Measurements from ENCODE around the gene PAGE2B.
"Not testable (repeated sequence)": the region's sequence is repeated elsewhere in the genome, so short reads cannot be mapped to it uniquely, and the experiment has no call there.

PAGE2B gene

GRCh38 chrX:55050599-55050998 is 24.2 kb upstream of the PAGE2B start:
- not testable (repeated sequence) for H3K9ac ChIP-seq (ENCODE audit: low read depth in 1 of 2, low read length in 2 of 2); H3K36me3 ChIP-seq (ENCODE audit: control insufficient read depth in 2 of 2, insufficient read depth in 2 of 2, low read length in 2 of 2); H3K9me3 ChIP-seq (ENCODE audit: control insufficient read depth in 2 of 2, low read length in 2 of 2); H3K4me1 ChIP-seq (ENCODE audit: control insufficient read depth in 2 of 2, insufficient read depth in 2 of 2, low read length in 2 of 2); H3K4me3 ChIP-seq (ENCODE audit: low read length in 2 of 2); H3K27ac ChIP-seq (ENCODE audit: low read depth in 2 of 2, low read length in 2 of 2); H3K27me3 ChIP-seq (ENCODE audit: control insufficient read depth in 2 of 2, insufficient read depth in 2 of 2, low read length in 2 of 2)

- H3K27ac ChIP-seq (ENCODE audit: low read depth in 2 of 2, low read length in 2 of 2): no peak overlapping the region
- H3K9ac ChIP-seq (ENCODE audit: low read depth in 1 of 2, low read length in 2 of 2): no peak overlapping the region
- H3K36me3 ChIP-seq (ENCODE audit: control insufficient read depth in 2 of 2, insufficient read depth in 2 of 2, low read length in 2 of 2): no peaks in the 10 kb centered on the region
- H3K9me3 ChIP-seq (ENCODE audit: control insufficient read depth in 2 of 2, low read length in 2 of 2): no peaks in the 10 kb centered on the region
- H3K4me3 ChIP-seq (ENCODE audit: low read length in 2 of 2): peak overlapping the region in 1 of 2 donors; percentile 45
- H3K27me3 ChIP-seq (ENCODE audit: control insufficient read depth in 2 of 2, insufficient read depth in 2 of 2, low read length in 2 of 2): peaks cover 0 to 3% of the 10 kb centered on the region in 2 donors
- H3K4me1 ChIP-seq (ENCODE audit: control insufficient read depth in 2 of 2, insufficient read depth in 2 of 2, low read length in 2 of 2): no peaks in the 10 kb centered on the region
Measured at GRCh38 chrX:55056820-55057674, 17.8 kb upstream of the PAGE2B start.

- Histone ChIP-seq H3K4me3 (ENCODE audit: low read length in 2 of 2) (peak overlapping the region in 1 of 2 donors; percentile 45), H3K9ac (ENCODE audit: low read depth in 1 of 2, low read length in 2 of 2) (no peak overlapping the region)
Measured at GRCh38 chrX:55057675-55058249, 17.1 kb upstream of the PAGE2B start.

GRCh38 chrX:55067180-55067579 is 7.7 kb upstream of the PAGE2B start:
- not testable (repeated sequence) for H3K4me3 ChIP-seq (ENCODE audit: low read length in 2 of 2); H3K27me3 ChIP-seq (ENCODE audit: control insufficient read depth in 2 of 2, insufficient read depth in 2 of 2, low read length in 2 of 2); H3K27ac ChIP-seq (ENCODE audit: low read depth in 2 of 2, low read length in 2 of 2); H3K4me1 ChIP-seq (ENCODE audit: control insufficient read depth in 2 of 2, insufficient read depth in 2 of 2, low read length in 2 of 2); H3K9me3 ChIP-seq (ENCODE audit: control insufficient read depth in 2 of 2, low read length in 2 of 2); H3K9ac ChIP-seq (ENCODE audit: low read depth in 1 of 2, low read length in 2 of 2); H3K36me3 ChIP-seq (ENCODE audit: control insufficient read depth in 2 of 2, insufficient read depth in 2 of 2, low read length in 2 of 2)

More at GRCh38 chrX:55057675-55058249, 17.1 kb upstream of the PAGE2B start:
- Histone ChIP-seq H3K36me3 (ENCODE audit: control insufficient read depth in 2 of 2, insufficient read depth in 2 of 2, low read length in 2 of 2) (no peaks in the 10 kb centered on the region), H3K9me3 (ENCODE audit: control insufficient read depth in 2 of 2, low read length in 2 of 2) (no peaks in the 10 kb centered on the region), H3K27ac (ENCODE audit: low read depth in 2 of 2, low read length in 2 of 2) (no peak overlapping the region), H3K27me3 (ENCODE audit: control insufficient read depth in 2 of 2, insufficient read depth in 2 of 2, low read length in 2 of 2) (peaks cover 0 to 3% of the 10 kb centered on the region in 2 donors), H3K4me1 (ENCODE audit: control insufficient read depth in 2 of 2, insufficient read depth in 2 of 2, low read length in 2 of 2) (no peaks in the 10 kb centered on the region)

GRCh38 chrX:55072286-55072685 is 2.5 kb upstream of the PAGE2B start:
- Histone ChIP-seq H3K4me1 (ENCODE audit: control insufficient read depth in 2 of 2, insufficient read depth in 2 of 2, low read length in 2 of 2) (no peaks in the 10 kb centered on the region), H3K4me3 (ENCODE audit: low read length in 2 of 2) (no peak overlapping the region), H3K27ac (ENCODE audit: low read depth in 2 of 2, low read length in 2 of 2) (no peak overlapping the region), H3K36me3 (ENCODE audit: control insufficient read depth in 2 of 2, insufficient read depth in 2 of 2, low read length in 2 of 2) (no peaks in the 10 kb centered on the region), H3K27me3 (ENCODE audit: control insufficient read depth in 2 of 2, insufficient read depth in 2 of 2, low read length in 2 of 2) (peaks cover 0 to 4% of the 10 kb centered on the region in 2 donors), H3K9ac (ENCODE audit: low read depth in 1 of 2, low read length in 2 of 2) (no peak overlapping the region), H3K9me3 (ENCODE audit: control insufficient read depth in 2 of 2, low read length in 2 of 2) (no peaks in the 10 kb centered on the region)

GRCh38 chrX:55088795-55089489 is 14.1 kb downstream of the PAGE2B start, which contains the start of gene PAGE2:
Gene PAGE2 (plus strand): TSS chrX:55089018. CDS start chrX:55090021, 1,003 bp downstream.
- H3K9me3 ChIP-seq (ENCODE audit: control insufficient read depth in 2 of 2, low read length in 2 of 2): no peaks in the 10 kb centered on the region
- no peak within 1 kb of the TSS for H3K9ac ChIP-seq (ENCODE audit: low read depth in 1 of 2, low read length in 2 of 2)
- no peak within 1 kb of the TSS for H3K4me3 ChIP-seq (ENCODE audit: low read length in 2 of 2)
- no peaks in the 10 kb centered on the region for H3K27me3 ChIP-seq (ENCODE audit: control insufficient read depth in 2 of 2, insufficient read depth in 2 of 2, low read length in 2 of 2)
- no peaks in the 10 kb centered on the region for H3K36me3 ChIP-seq (ENCODE audit: control insufficient read depth in 2 of 2, insufficient read depth in 2 of 2, low read length in 2 of 2)
- H3K27ac ChIP-seq (ENCODE audit: low read depth in 2 of 2, low read length in 2 of 2): no peak within 1 kb of the TSS
- no peaks in the 10 kb centered on the region for H3K4me1 ChIP-seq (ENCODE audit: control insufficient read depth in 2 of 2, insufficient read depth in 2 of 2, low read length in 2 of 2)

GRCh38 chrX:55098691-55099090 is 23.9 kb downstream of the PAGE2B start:
- H3K36me3 ChIP-seq (ENCODE audit: control insufficient read depth in 2 of 2, insufficient read depth in 2 of 2, low read length in 2 of 2): no peaks in the 10 kb centered on the region
- H3K27ac ChIP-seq (ENCODE audit: low read depth in 2 of 2, low read length in 2 of 2): no peak overlapping the region
- peaks cover 3 to 8% of the 10 kb centered on the region in 2 donors for H3K27me3 ChIP-seq (ENCODE audit: control insufficient read depth in 2 of 2, insufficient read depth in 2 of 2, low read length in 2 of 2)
- no peaks in the 10 kb centered on the region for H3K4me1 ChIP-seq (ENCODE audit: control insufficient read depth in 2 of 2, insufficient read depth in 2 of 2, low read length in 2 of 2)
- H3K4me3 ChIP-seq (ENCODE audit: low read length in 2 of 2): no peak overlapping the region
- H3K9me3 ChIP-seq (ENCODE audit: control insufficient read depth in 2 of 2, low read length in 2 of 2): no peaks in the 10 kb centered on the region
- H3K9ac ChIP-seq (ENCODE audit: low read depth in 1 of 2, low read length in 2 of 2): no peak overlapping the region

- Histone ChIP-seq H3K4me3 (ENCODE audit: low read length in 2 of 2) (no peak overlapping the region), H3K4me1 (ENCODE audit: control insufficient read depth in 2 of 2, insufficient read depth in 2 of 2, low read length in 2 of 2) (no peaks in the 10 kb centered on the region), H3K36me3 (ENCODE audit: control insufficient read depth in 2 of 2, insufficient read depth in 2 of 2, low read length in 2 of 2) (no peaks in the 10 kb centered on the region), H3K9ac (ENCODE audit: low read depth in 1 of 2, low read length in 2 of 2) (no peak overlapping the region), H3K27me3 (ENCODE audit: control insufficient read depth in 2 of 2, insufficient read depth in 2 of 2, low read length in 2 of 2) (peaks cover 3 to 7% of the 10 kb centered on the region in 2 donors), H3K27ac (ENCODE audit: low read depth in 2 of 2, low read length in 2 of 2) (no peak overlapping the region), H3K9me3 (ENCODE audit: control insufficient read depth in 2 of 2, low read length in 2 of 2) (no peaks in the 10 kb centered on the region)
Measured at GRCh38 chrX:55099162-55099561, 24.3 kb downstream of the PAGE2B start.

GRCh38 chrX:55102754-55103153 is 27.9 kb downstream of the PAGE2B start:
- Histone ChIP-seq H3K4me1 (ENCODE audit: control insufficient read depth in 2 of 2, insufficient read depth in 2 of 2, low read length in 2 of 2) (no peaks in the 10 kb centered on the region), H3K27me3 (ENCODE audit: control insufficient read depth in 2 of 2, insufficient read depth in 2 of 2, low read length in 2 of 2) (peaks cover 3 to 6% of the 10 kb centered on the region in 2 donors), H3K4me3 (ENCODE audit: low read length in 2 of 2) (no peak overlapping the region)

GRCh38 chrX:55107262-55107661 is 32.4 kb downstream of the PAGE2B start:
- H3K36me3 ChIP-seq (ENCODE audit: control insufficient read depth in 2 of 2, insufficient read depth in 2 of 2, low read length in 2 of 2): no peaks in the 10 kb centered on the region
- no peaks in the 10 kb centered on the region for H3K4me1 ChIP-seq (ENCODE audit: control insufficient read depth in 2 of 2, insufficient read depth in 2 of 2, low read length in 2 of 2)
- H3K9ac ChIP-seq (ENCODE audit: low read depth in 1 of 2, low read length in 2 of 2): no peak overlapping the region
- no peak overlapping the region for H3K27ac ChIP-seq (ENCODE audit: low read depth in 2 of 2, low read length in 2 of 2)
- H3K9me3 ChIP-seq (ENCODE audit: control insufficient read depth in 2 of 2, low read length in 2 of 2): no peaks in the 10 kb centered on the region
- no peaks in the 10 kb centered on the region for H3K27me3 ChIP-seq (ENCODE audit: control insufficient read depth in 2 of 2, insufficient read depth in 2 of 2, low read length in 2 of 2)
- H3K4me3 ChIP-seq (ENCODE audit: low read length in 2 of 2): no peak overlapping the region

More at GRCh38 chrX:55102754-55103153, 27.9 kb downstream of the PAGE2B start:
- Histone ChIP-seq H3K27ac (ENCODE audit: low read depth in 2 of 2, low read length in 2 of 2) (no peak overlapping the region), H3K36me3 (ENCODE audit: control insufficient read depth in 2 of 2, insufficient read depth in 2 of 2, low read length in 2 of 2) (no peaks in the 10 kb centered on the region), H3K9me3 (ENCODE audit: control insufficient read depth in 2 of 2, low read length in 2 of 2) (no peaks in the 10 kb centered on the region), H3K9ac (ENCODE audit: low read depth in 1 of 2, low read length in 2 of 2) (no peak overlapping the region)

All from mucosa of rectum (tissue), 2 donors.